GM12873 (cell line): ENCODE measurements around the gene MARCHF10.

Experiments used
- TF ChIP-seq, protein P1 (sequence below): IDR thresholded peaks from 2 replicates; pipeline ENCODE4 v1.5.1; 2012; ENCODE audit warnings: low read depth, mild to moderate bottlenecking, moderate library complexity, low read length, control low read depth; ENCODE audit not compliant: insufficient read depth; ENCODE audit errors: missing control alignments

MARCHF10 gene

DNA sequence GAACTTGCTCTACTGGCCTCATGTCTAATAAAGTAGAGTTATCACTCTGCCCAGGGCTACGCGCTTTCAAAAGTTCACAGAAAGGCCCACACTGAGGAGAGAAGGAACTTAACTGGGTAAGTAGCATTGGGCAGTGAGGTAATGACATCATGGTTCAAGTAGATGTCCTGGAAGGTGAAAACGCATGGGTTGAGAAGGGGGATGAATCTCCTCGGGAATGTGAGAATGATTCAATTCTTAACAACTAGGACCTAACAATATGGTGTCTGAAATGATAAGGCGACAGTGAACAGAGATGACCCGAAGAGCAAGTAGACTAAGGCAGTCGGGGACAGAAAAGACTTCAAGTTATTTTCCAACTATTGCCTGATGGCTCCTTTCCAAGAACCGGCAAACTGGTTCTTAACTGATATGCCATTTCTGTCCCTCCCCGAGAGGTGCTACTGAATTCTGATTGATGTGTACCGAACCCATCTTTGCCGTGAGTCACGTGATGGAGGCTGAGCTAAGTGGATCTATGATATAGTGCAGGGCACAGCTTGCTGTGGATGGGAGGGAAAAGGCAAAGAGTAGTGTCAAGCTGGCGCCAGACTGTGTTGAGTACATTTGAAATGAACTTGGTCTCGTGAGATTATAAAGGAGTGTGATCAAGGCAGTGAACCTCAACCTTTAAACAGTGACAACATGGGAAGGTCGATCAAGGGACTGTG lies 44.1 kb downstream of the MARCHF10 start:
- TF ChIP-seq, protein P1, sequence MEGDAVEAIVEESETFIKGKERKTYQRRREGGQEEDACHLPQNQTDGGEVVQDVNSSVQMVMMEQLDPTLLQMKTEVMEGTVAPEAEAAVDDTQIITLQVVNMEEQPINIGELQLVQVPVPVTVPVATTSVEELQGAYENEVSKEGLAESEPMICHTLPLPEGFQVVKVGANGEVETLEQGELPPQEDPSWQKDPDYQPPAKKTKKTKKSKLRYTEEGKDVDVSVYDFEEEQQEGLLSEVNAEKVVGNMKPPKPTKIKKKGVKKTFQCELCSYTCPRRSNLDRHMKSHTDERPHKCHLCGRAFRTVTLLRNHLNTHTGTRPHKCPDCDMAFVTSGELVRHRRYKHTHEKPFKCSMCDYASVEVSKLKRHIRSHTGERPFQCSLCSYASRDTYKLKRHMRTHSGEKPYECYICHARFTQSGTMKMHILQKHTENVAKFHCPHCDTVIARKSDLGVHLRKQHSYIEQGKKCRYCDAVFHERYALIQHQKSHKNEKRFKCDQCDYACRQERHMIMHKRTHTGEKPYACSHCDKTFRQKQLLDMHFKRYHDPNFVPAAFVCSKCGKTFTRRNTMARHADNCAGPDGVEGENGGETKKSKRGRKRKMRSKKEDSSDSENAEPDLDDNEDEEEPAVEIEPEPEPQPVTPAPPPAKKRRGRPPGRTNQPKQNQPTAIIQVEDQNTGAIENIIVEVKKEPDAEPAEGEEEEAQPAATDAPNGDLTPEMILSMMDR, result no peak

GRCh38 chr17:62761884-62762283 lies 46.2 kb downstream of the MARCHF10 start:
- TF ChIP-seq, protein P1, result no peak

DNA sequence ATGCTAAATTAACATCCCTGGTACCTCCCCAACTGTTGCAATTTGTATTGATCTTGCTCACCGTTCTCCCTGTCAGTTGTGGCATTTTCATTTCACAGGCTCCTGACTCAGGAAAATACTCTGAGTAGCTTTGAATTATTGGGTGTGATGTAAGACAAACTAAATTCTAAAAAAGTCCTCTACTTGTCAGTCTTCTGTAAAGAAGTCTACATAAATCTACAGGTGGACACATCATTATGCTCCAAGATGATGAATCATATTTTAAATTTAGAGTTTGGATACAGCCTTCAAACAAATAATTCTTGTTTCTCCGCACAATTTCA lies 47.2 kb downstream of the MARCHF10 start:
- TF ChIP-seq, protein P1, result no peak

GRCh38 chr17:62760059-62760944 lies 47.8 kb downstream of the MARCHF10 start:
- TF ChIP-seq, protein P1, result no peak

DNA sequence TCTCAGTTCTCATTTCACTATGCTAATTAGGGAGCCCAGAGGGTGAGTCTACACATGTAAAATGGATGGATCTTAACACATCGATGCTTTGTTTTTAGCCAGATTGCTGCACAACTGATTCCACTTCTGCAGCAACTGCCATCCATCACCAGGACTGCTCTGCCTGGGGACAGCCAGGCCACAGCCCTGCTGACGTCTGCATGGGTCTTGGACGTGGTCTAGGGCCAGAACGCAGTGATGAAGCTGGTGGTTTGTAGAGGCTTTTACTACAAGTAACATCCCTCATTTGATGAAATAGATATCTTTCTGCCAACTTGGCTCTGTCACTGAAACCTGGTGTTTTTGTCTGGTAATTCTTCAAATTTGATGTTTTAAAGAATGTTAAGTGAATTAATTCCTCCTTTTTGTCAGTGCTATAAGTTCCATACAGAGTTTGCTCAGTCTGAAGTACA lies 50.6 kb downstream of the MARCHF10 start:
- TF ChIP-seq, protein P1, result no peak

DNA sequence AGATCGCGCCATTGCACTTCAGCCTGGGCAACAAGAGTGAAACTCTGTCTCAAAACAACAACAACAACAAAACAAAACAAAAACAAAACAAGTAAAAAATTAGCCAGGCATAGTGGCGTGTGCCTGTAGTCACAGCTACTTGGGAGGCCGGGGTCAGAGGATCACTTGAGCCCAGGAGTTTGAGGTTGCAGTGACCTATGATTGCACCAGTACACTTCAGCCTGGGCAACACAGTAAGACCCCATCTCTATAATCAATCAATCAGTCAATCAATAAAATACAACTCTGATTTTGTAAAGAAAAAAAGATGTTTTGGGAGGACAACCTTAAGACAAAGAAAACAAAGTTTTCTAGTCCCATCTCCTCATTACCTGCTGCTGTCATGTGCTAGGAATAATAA lies 51.9 kb downstream of the MARCHF10 start:
- TF ChIP-seq, protein P1, result no peak

DNA sequence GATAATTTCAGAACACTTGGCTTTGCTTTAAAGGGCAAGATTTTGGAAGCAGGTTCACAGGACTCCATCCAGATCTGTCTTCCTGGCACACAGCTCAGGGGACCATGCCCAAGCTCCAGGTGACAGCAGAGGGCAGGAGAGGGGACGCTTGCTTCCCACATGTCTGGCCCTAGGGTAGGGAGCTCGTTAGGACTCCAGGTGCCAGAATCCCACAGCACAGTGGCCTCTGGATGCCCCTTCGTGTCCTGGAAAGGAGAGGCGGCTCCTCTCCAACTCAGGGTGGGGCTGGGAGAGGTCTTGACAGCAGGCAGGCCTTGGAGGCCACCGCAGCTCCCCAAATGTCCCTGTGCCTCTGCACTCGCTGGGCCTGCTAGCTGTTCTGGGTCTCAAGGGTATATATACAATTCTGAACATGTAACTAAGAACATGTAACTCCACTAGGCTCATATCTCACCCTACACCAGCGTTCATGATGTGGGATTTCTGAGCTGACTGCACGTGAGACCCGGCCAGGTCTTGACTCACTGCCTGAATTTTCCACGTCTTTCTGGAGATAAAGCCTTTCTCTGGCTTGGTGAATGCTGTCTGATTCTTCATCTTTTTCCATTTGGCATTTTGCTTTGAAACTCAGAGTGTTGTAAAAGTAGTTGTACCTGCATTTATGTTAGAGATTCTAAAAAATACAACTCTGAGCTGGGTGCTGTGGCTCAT lies 52.8 kb downstream of the MARCHF10 start:
- TF ChIP-seq, protein P1, result no peak
